Activated CD4-positive, alpha-beta T cell treated with anti-CD3 and anti-CD28 coated beads, Interleukin-2, amount 10 ng/mL, durations not matched to agents 24 days and 14 days (primary cell): Measurements from ENCODE around the gene CUX1. TPM values are rescaled to one million over a fixed set of nuclear protein-coding genes. Genes with fewer than 3 reads are reported as not detected.

Source experiments
- DNase-seq: peaks from one replicate; pipeline ENCODE4 v3.0.0; 2022
- H3K27ac Mint-ChIP-seq: one replicate; pipeline ENCODE4 v1.8.0; 2022; ENCODE audit warnings: mild to moderate bottlenecking, mixed read lengths
- H3K27me3 Mint-ChIP-seq: one replicate; pipeline ENCODE4 v1.8.0; 2022; ENCODE audit warnings: mixed read lengths
- H3K36me3 Mint-ChIP-seq: one replicate; pipeline ENCODE4 v1.8.0; 2022; ENCODE audit warnings: low read depth, mild to moderate bottlenecking, mixed read lengths
- H3K4me1 Mint-ChIP-seq: one replicate; pipeline ENCODE4 v1.8.0; 2021; ENCODE audit warnings: mixed read lengths
- H3K4me3 Mint-ChIP-seq: one replicate; pipeline ENCODE4 v1.8.0; 2022; ENCODE audit warnings: mild to moderate bottlenecking, moderate library complexity, mixed read lengths
- H3K9me3 Mint-ChIP-seq: one replicate; pipeline ENCODE4 v1.8.0; 2021; ENCODE audit warnings: mixed read lengths
- intact Hi-C: fragments of 100-400 bp; cut with micrococcal nuclease; formaldehyde crosslinking; loops from one replicate; pipeline ENCODE4 v1.15.1; 2023
- total RNA-seq: library from RNA; stranded (reverse); gene quantifications from 2 replicates; pipeline ENCODE4 v1.2.3, GENCODE V29; 2022

The CUX1 gene
- total RNA-seq, 1 donor from 2014 or later = 31.5 TPM

- Mint-ChIP-seq H3K27me3 (no peaks in the 10 kb centered on the region), H3K27ac (no peak overlapping the region), H3K4me3 (no peak overlapping the region), H3K36me3 (no peaks in the 10 kb centered on the region), H3K4me1 (no peaks in the 10 kb centered on the region), H3K9me3 (no peaks in the 10 kb centered on the region)
- DNase-seq = no peak
- intact Hi-C loops = no loop called here
Measured at GRCh38 chr7:101902680-101903514, 85.5 kb downstream of the CUX1 start.

GRCh38 chr7:101903515-101903868 lies 86.1 kb downstream of the CUX1 start:
- H3K27me3 Mint-ChIP-seq = no peaks in the 10 kb centered on the region
- no peaks in the 10 kb centered on the region for H3K36me3 Mint-ChIP-seq
- no peaks in the 10 kb centered on the region for H3K4me1 Mint-ChIP-seq
- H3K9me3 Mint-ChIP-seq = no peaks in the 10 kb centered on the region
- no peak for DNase-seq
- no peak overlapping the region for H3K27ac Mint-ChIP-seq
- H3K4me3 Mint-ChIP-seq = no peak overlapping the region
- intact Hi-C loops = no loop called here

- Mint-ChIP-seq H3K4me3 (no peak overlapping the region), H3K27ac (no peak overlapping the region), H3K27me3 (no peaks in the 10 kb centered on the region), H3K36me3 (no peaks in the 10 kb centered on the region), H3K9me3 (no peaks in the 10 kb centered on the region), H3K4me1 (no peaks in the 10 kb centered on the region)
- intact Hi-C loops = no loop called here
- DNase-seq = no peak
Measured at GRCh38 chr7:101904019-101904418, 86.6 kb downstream of the CUX1 start.

GRCh38 chr7:101905203-101905865 lies 87.9 kb downstream of the CUX1 start:
- no peak for DNase-seq
- Mint-ChIP-seq H3K27me3 (no peaks in the 10 kb centered on the region), H3K36me3 (no peaks in the 10 kb centered on the region), H3K9me3 (no peaks in the 10 kb centered on the region), H3K27ac (no peak overlapping the region), H3K4me1 (no peaks in the 10 kb centered on the region), H3K4me3 (no peak overlapping the region)
- intact Hi-C loops = no loop called here

GRCh38 chr7:101906291-101907240 lies 89.1 kb downstream of the CUX1 start:
- H3K36me3 Mint-ChIP-seq = no peaks in the 10 kb centered on the region
- H3K4me3 Mint-ChIP-seq = no peak overlapping the region
- no peaks in the 10 kb centered on the region for H3K27me3 Mint-ChIP-seq
- DNase-seq = no peak
- intact Hi-C loops = no loop called here
- no peaks in the 10 kb centered on the region for H3K9me3 Mint-ChIP-seq
- no peak overlapping the region for H3K27ac Mint-ChIP-seq
- no peaks in the 10 kb centered on the region for H3K4me1 Mint-ChIP-seq

GRCh38 chr7:101910991-101911799 lies 93.8 kb downstream of the CUX1 start:
- no peak overlapping the region for H3K27ac Mint-ChIP-seq
- H3K27me3 Mint-ChIP-seq = no peaks in the 10 kb centered on the region
- no peak overlapping the region for H3K4me3 Mint-ChIP-seq
- no peaks in the 10 kb centered on the region for H3K9me3 Mint-ChIP-seq
- peaks cover 2% of the 10 kb centered on the region for H3K36me3 Mint-ChIP-seq
- peaks cover 4% of the 10 kb centered on the region for H3K4me1 Mint-ChIP-seq
- DNase-seq = no peak
- intact Hi-C loops = no loop called here

GRCh38 chr7:101911800-101912715 lies 94.6 kb downstream of the CUX1 start:
- no peaks in the 10 kb centered on the region for H3K27me3 Mint-ChIP-seq
- no peak overlapping the region for H3K27ac Mint-ChIP-seq
- H3K4me3 Mint-ChIP-seq = no peak overlapping the region
- H3K36me3 Mint-ChIP-seq = peaks cover 3% of the 10 kb centered on the region
- H3K4me1 Mint-ChIP-seq = peaks cover 4% of the 10 kb centered on the region
- H3K9me3 Mint-ChIP-seq = no peaks in the 10 kb centered on the region
- intact Hi-C loops = no loop called here
- no peak for DNase-seq

GRCh38 chr7:101912716-101913110 lies 95.3 kb downstream of the CUX1 start:
- no peak for DNase-seq
- Mint-ChIP-seq H3K36me3 (peaks cover 3% of the 10 kb centered on the region), H3K27ac (no peak overlapping the region), H3K27me3 (no peaks in the 10 kb centered on the region), H3K4me3 (no peak overlapping the region), H3K4me1 (peaks cover 4% of the 10 kb centered on the region), H3K9me3 (no peaks in the 10 kb centered on the region)
- intact Hi-C loops = no loop called here

GRCh38 chr7:101913247-101913721 lies 95.9 kb downstream of the CUX1 start:
- no peak for DNase-seq
- Mint-ChIP-seq H3K9me3 (no peaks in the 10 kb centered on the region), H3K27ac (no peak overlapping the region), H3K4me1 (peaks cover 4% of the 10 kb centered on the region), H3K36me3 (peaks cover 3% of the 10 kb centered on the region), H3K27me3 (no peaks in the 10 kb centered on the region), H3K4me3 (no peak overlapping the region)
- intact Hi-C loops = no loop called here

GRCh38 chr7:101913851-101914250 lies 96.4 kb downstream of the CUX1 start:
- peaks cover 4% of the 10 kb centered on the region for H3K4me1 Mint-ChIP-seq
- peaks cover 3% of the 10 kb centered on the region for H3K36me3 Mint-ChIP-seq
- H3K4me3 Mint-ChIP-seq = no peak overlapping the region
- H3K27me3 Mint-ChIP-seq = no peaks in the 10 kb centered on the region
- no peak for DNase-seq
- H3K27ac Mint-ChIP-seq = no peak overlapping the region
- no peaks in the 10 kb centered on the region for H3K9me3 Mint-ChIP-seq
- intact Hi-C loops = no loop called here

GRCh38 chr7:101915000-101915399 lies 97.6 kb downstream of the CUX1 start:
- intact Hi-C loops = no loop called here
- no peak overlapping the region for H3K27ac Mint-ChIP-seq
- no peaks in the 10 kb centered on the region for H3K9me3 Mint-ChIP-seq
- peaks cover 5% of the 10 kb centered on the region for H3K36me3 Mint-ChIP-seq
- no peak for DNase-seq
- no peak overlapping the region for H3K4me3 Mint-ChIP-seq
- no peaks in the 10 kb centered on the region for H3K27me3 Mint-ChIP-seq
- H3K4me1 Mint-ChIP-seq = peaks cover 7% of the 10 kb centered on the region

GRCh38 chr7:101916041-101916800 lies 98.8 kb downstream of the CUX1 start:
- Mint-ChIP-seq H3K4me1 (peaks cover 7% of the 10 kb centered on the region), H3K27me3 (no peaks in the 10 kb centered on the region), H3K27ac (no peak overlapping the region), H3K36me3 (peaks cover 5% of the 10 kb centered on the region), H3K9me3 (no peaks in the 10 kb centered on the region), H3K4me3 (no peak overlapping the region)
- intact Hi-C loops = no loop called here
- no peak for DNase-seq
